Fibroblast of lung (primary cell): Measurements from ENCODE around the gene CTSW.

Experiments
- CTCF ChIP-seq, 2 donors: IDR thresholded peaks in 1 of 2; conservative IDR thresholded peaks in 1 of 2; 1 replicate in 1 of 2; 2 replicates in 1 of 2; pipeline ENCODE4 v1.5.1; 2011 to 2012; ENCODE audit warnings: low read length in 2 of 2, control low read depth in 1 of 2, inconsistent platforms in 1 of 2, low read depth in 1 of 2, mild to moderate bottlenecking in 1 of 2
- EZH2 ChIP-seq: IDR thresholded peaks from 2 replicates; pipeline ENCODE4 v1.5.1; 2012; ENCODE audit warnings: low read length, control low read depth, mild to moderate bottlenecking; ENCODE audit errors: missing control alignments

GRCh38 chr11:65922565-65922964 lies 42.9 kb downstream of the CTSW start:
- no peak for TF ChIP-seq CTCF (conservative IDR thresholded peaks at IDR 0.05 in 1 of 2, IDR thresholded peaks at IDR 0.05 in 1 of 2; ENCODE audit: low read depth in 1 of 2, low read length in 2 of 2)
- no peak for TF ChIP-seq EZH2
